Fibroblast of upper back skin (primary cell): Measurements from ENCODE around the gene HCFC1R1.

Source experiments
- DNase-seq: peaks from one replicate; pipeline ENCODE4 v3.0.0-alpha.2; 2013

Gene HCFC1R1

GRCh38 chr16:3017344-3017743, 6.4 kb downstream of the HCFC1R1 start:
- no peak for DNase-seq

GRCh38 chr16:3015865-3016521, 7.7 kb downstream of the HCFC1R1 start:
- DNase-seq = no peak

GRCh38 chr16:3014971-3015370, 8.8 kb downstream of the HCFC1R1 start:
- no peak for DNase-seq

- no peak for DNase-seq
Measured at GRCh38 chr16:3013998-3014690, 9.6 kb downstream of the HCFC1R1 start.

GRCh38 chr16:3013491-3013951, 10.2 kb downstream of the HCFC1R1 start:
- no peak for DNase-seq

GRCh38 chr16:3012828-3013420, 10.8 kb downstream of the HCFC1R1 start, which contains the start of gene CLDN9:
Gene CLDN9 (plus strand): TSS chr16:3012923. CDS start chr16:3013363, 440 bp downstream.
- DNase-seq = no peak

- DNase-seq = no peak
Measured at GRCh38 chr16:3012246-3012645, 11.5 kb downstream of the HCFC1R1 start.

- no peak for DNase-seq
Measured at GRCh38 chr16:3010510-3010909, 13.2 kb downstream of the HCFC1R1 start.

- no peak for DNase-seq
Measured at GRCh38 chr16:3009568-3010390, 14.0 kb downstream of the HCFC1R1 start.

- DNase-seq = no peak
Measured at GRCh38 chr16:3008690-3009037, 15.1 kb downstream of the HCFC1R1 start.

- no peak for DNase-seq
Measured at GRCh38 chr16:3007957-3008689, 15.6 kb downstream of the HCFC1R1 start.

GRCh38 chr16:3007059-3007956, 16.4 kb downstream of the HCFC1R1 start:
- DNase-seq = no peak

GRCh38 chr16:3004781-3005284, 18.9 kb downstream of the HCFC1R1 start:
- DNase-seq = no peak

- no peak for DNase-seq
Measured at GRCh38 chr16:3004319-3004718, 19.4 kb downstream of the HCFC1R1 start.

- DNase-seq = peak; percentile 98
Measured at GRCh38 chr16:3003582-3004270, 20.0 kb downstream of the HCFC1R1 start.

- no peak for DNase-seq
Measured at GRCh38 chr16:3001316-3001715, 22.4 kb downstream of the HCFC1R1 start.

GRCh38 chr16:3000540-3000939, 23.2 kb downstream of the HCFC1R1 start:
- no peak for DNase-seq

- no peak for DNase-seq
Measured at GRCh38 chr16:2999929-3000328, 23.8 kb downstream of the HCFC1R1 start.

- DNase-seq = no peak
Measured at GRCh38 chr16:2996298-2996697, 27.4 kb downstream of the HCFC1R1 start.

- DNase-seq = no peak
Measured at GRCh38 chr16:2992383-2993081, 31.2 kb downstream of the HCFC1R1 start.
